ENCODE results near the gene CRYGB. TPM values are rescaled to one million over a fixed set of nuclear protein-coding genes. Genes with fewer than 3 reads are reported as not detected.

CRYGB gene
- not detected in 2 replicates for total RNA-seq

GRCh38 chr2:208146006-208146405 is at the start of gene CRYGB:
Gene CRYGB, minus strand, starts transcription at chr2:208146158. Its CDS starts 38 bp downstream, at chr2:208146120.

GRCh38 chr2:208189810-208190503 is 44.0 kb upstream of the CRYGB start, which contains the start of gene C2orf80:
Gene C2orf80, minus strand, starts transcription at chr2:208190030. Its CDS starts 3,044 bp downstream, at chr2:208186986.

GRCh38 chr2:208163489-208163888 is 17.5 kb upstream of the CRYGB start, which contains the start of gene CRYGA:
Gene CRYGA, minus strand, starts transcription at chr2:208163589. Its CDS starts 33 bp downstream, at chr2:208163556.

GRCh38 chr2:208129744-208130711 is 15.9 kb downstream of the CRYGB start, which contains the start of gene CRYGC:
Gene CRYGC, minus strand, starts transcription at chr2:208129828. Its CDS starts 36 bp downstream, at chr2:208129792.

GRCh38 chr2:208124013-208124715 is 21.8 kb downstream of the CRYGB start, which contains the start of gene CRYGD:
Gene CRYGD, minus strand, starts transcription at chr2:208124524. Its CDS starts 51 bp downstream, at chr2:208124473.

Other genes starting within 250 kb of the CRYGB start
- gene PLEKHM3, start 120.6 kb downstream of the CRYGB start, total RNA-seq = 16.8 and 17.5 TPM in 2 replicates
- not detected in 2 replicates for gene CRYGD, start 21.6 kb downstream of the CRYGB start, total RNA-seq
- gene CRYGC, start 16.3 kb downstream of the CRYGB start, total RNA-seq = not detected in 2 replicates
- gene CRYGA, start 17.4 kb upstream of the CRYGB start, total RNA-seq = not detected in 2 replicates
- gene C2orf80, start 43.9 kb upstream of the CRYGB start, total RNA-seq = not detected in 2 replicates
- 197 and 222 TPM in 2 replicates for gene IDH1, start 108.9 kb upstream of the CRYGB start, total RNA-seq
- 55.0 and 64.3 TPM in 2 replicates for gene PIKFYVE, start 120.1 kb upstream of the CRYGB start, total RNA-seq

Data from articular chondrocyte of knee joint (primary cell).